GM21381 (cell line): ENCODE measurements around the gene GPR61.

Source experiments
- ATAC-seq: cut with Tn5 transposase; IDR thresholded peaks from one replicate; pipeline ENCODE4 v1.9.1; 2021; ENCODE audit warnings: mild to moderate bottlenecking, moderate library complexity; ENCODE audit not compliant: unreplicated experiment

GPR61 gene

DNA sequence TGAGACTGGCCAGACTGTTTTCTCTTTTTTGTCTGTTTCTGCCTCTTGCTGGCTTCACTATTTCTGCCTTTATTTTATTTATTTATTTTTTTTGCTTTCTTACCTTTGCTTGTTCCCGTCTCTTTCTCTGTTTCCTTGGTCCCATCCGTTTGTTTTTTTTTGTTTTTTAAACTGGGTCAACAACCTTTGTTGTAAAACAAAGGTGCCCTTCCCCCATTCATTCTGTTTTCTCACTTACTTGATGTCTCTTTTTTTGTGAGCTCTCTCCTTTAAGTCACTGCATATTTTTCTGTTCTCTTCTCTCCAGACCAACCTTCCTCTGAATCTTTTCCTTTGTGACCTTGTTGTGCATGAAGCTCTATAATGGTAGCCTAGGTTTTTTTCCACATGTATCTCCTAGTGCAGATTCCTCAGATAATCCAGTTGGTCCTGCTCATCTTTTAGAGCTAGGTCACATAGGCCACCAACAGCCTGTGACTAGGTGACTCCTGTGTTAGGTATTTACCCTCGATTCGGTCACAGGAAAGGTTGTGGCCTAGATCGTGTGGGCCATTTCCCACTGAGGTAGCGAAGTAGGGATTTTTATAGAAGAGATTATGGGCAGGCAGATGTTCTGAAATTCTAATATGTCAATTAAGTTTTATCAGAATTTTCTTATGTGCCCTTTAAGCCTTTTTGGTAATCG, 24.7 kb downstream of the GPR61 start:
- no peak for ATAC-seq

DNA sequence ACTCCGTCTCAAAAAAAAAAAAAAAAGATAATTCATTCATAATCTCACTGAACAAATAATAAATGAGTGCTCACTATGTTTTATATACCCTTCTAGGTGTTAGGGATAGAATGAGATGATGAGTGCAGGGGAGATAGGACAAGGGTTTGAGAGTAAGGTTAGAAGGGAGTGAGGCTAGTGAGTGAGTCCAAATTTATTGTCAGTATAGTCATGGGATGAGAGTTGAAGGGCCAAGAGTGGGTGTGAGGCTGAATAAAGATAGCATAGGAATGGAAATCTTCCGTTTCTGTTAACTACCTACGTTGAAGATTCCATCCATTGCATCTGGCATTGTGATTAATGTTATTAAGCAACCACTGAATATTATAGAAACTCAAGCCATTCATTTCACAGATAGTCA, 25.6 kb downstream of the GPR61 start:
- ATAC-seq, result no peak

GRCh38 chr1:109566982-109567381, 27.3 kb downstream of the GPR61 start:
- ATAC-seq, result no peak

- no peak for ATAC-seq
Observed at GRCh38 chr1:109567877-109568672, 28.4 kb downstream of the GPR61 start.

- ATAC-seq, result no peak
Observed at GRCh38 chr1:109569323-109569722, 29.7 kb downstream of the GPR61 start.

DNA sequence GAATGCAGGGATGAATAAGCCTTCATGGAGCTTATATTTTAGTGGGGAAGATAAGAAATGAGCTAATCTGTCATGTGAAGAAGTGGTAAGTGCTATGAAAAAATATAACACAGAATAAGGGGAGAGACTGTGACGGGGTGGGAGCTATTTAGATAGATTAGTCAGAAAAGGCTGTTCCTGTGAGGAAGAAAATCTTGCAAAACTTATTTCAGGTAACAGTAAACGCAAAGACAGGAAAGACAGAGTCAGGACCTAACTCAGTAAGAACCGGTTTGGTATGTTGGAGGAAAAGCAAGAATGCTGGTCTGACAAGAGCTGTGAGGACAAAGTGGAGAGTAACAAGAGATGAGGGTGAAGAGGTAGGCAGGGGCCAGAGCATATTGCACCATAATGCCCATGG, 30.7 kb downstream of the GPR61 start:
- ATAC-seq, result no peak

DNA sequence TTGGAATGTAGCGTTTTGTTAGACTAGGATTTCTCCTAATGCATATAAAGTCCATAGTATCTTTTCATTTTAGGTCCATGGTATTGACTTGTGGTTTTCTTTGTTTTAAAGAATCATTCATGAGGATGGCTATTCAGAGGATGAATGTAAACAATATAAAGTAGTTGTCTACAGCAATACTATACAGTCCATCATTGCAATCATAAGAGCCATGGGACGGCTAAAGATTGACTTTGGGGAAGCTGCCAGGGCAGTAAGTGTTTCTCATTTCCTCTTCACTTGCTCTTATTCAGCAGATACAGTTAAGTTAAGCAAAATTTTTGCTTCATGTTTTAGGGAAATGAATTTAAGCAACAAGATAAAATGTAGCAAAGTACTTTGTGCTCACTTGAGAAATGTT, 34.1 kb downstream of the GPR61 start:
- ATAC-seq, result no peak

DNA sequence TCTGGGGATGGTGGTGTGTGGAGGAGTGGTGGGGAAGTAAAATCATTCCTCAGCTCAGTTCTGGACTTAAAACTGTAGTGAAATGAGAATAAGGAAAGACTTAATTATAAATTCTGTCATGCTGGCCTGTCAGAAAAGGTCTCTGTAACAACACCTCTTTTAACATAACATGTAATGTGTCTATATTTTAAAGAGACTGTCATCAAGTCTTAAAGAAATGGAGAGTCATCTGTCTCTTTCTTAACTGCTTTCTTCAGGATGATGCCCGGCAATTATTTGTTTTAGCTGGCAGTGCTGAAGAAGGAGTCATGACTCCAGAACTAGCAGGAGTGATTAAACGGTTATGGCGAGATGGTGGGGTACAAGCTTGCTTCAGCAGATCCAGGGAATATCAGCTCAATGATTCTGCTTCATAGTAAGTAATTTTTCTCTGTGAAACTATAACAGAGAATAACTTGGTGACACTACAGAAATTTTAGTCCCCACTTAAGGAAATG, 39.3 kb downstream of the GPR61 start:
- ATAC-seq, result no peak

DNA sequence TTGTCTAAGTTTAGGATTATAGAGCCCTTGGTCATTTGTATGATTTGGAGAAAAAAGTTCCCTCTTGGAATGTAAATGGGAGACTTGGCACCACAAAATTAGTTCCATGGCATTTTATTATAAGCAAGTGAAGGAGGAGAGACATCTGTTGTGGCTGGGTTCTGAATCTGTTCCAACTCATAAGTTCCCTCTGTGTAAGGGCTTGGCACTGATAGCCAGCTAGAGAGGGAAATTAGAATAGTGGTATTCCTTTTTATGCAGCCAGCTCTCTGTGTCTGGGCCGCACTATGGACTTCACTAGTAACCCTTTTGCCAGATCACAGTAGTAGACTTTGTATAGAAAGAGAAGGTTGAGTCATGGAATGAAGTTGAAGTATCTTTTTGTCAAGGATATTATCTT, 39.8 kb downstream of the GPR61 start:
- no peak for ATAC-seq

GRCh38 chr1:109582021-109582420, 42.3 kb downstream of the GPR61 start:
- ATAC-seq, result no peak

DNA sequence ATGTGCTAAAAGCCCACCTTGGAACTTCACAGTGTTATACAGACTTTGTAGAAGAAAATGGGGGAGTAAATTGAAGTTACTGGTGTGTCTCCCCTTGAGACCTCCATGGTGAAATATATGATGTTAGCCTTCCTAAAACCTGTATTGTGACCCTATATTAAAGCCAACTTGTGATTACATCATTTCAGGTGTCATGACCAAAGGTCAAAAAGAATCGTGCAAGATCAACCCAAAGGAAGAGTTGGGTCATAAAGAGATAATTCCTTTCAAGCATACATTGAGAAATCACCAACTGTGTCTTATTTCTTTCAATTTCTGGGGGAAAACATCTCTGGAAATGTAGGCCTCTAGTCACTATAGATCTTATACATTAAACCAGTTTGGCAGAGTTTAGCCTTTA, 45.1 kb downstream of the GPR61 start:
- ATAC-seq, result no peak

GRCh38 chr1:109586055-109586454, 46.4 kb downstream of the GPR61 start:
- no peak for ATAC-seq

- no peak for ATAC-seq
Observed at GRCh38 chr1:109589177-109589576, 49.5 kb downstream of the GPR61 start.

GRCh38 chr1:109589679-109590078, 50.0 kb downstream of the GPR61 start:
- ATAC-seq, result no peak

- no peak for ATAC-seq
Observed at GRCh38 chr1:109592916-109593315, 53.2 kb downstream of the GPR61 start.

DNA sequence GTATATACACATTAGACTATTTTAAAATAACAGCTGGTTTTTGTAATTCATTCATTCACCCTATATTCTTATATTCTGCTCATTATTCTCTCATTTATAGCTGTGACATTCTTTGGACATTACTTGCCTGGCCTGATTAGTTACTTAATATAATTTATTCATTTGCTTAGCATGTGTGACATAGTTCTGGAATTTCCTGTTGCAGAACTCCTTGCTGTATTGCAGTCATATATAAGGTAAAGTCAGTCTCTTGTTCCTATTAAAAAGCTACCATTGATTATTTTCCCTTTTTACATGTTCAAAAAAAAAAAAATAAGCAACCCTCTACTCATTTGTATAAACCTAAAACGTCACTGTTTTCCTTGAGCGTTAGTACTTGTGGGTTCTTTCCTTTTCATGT, 55.9 kb downstream of the GPR61 start:
- no peak for ATAC-seq
